SK-N-SH treated with all-trans-retinoic acid at 6 μM for 48 hours (cell line): ENCODE data around the gene CHMP6.

Experiments used
- CREB5 ChIP-seq: fragments of 250-450 bp; sonication (Bioruptor Pico); IDR thresholded peaks from 2 replicates; pipeline ENCODE4 v1.5.1; 2020; ENCODE audit warnings: low read depth, mild to moderate bottlenecking, moderate library complexity
- CSRNP3 ChIP-seq: fragments of 250-450 bp; sonication (Bioruptor Pico); IDR thresholded peaks from 2 replicates; pipeline ENCODE4 v1.5.1; 2021; ENCODE audit warnings: mild to moderate bottlenecking, moderate library complexity
- ISL1 ChIP-seq: fragments of 250-450 bp; sonication (Bioruptor Pico); IDR thresholded peaks from 2 replicates; pipeline ENCODE4 v2.1.2; 2022; ENCODE audit warnings: mild to moderate bottlenecking, moderate library complexity
- OSR1 ChIP-seq: fragments of 250-450 bp; sonication (Bioruptor Pico); IDR thresholded peaks from 2 replicates; pipeline ENCODE4 v1.8.0; 2022; ENCODE audit warnings: moderate library complexity, mild to moderate bottlenecking, inconsistent platforms
- PATZ1 ChIP-seq: fragments of 250-450 bp; sonication (Bioruptor Pico); IDR thresholded peaks from 2 replicates; pipeline ENCODE4 v1.8.0; 2020; ENCODE audit warnings: mild to moderate bottlenecking, moderate library complexity, borderline replicate concordance
- POU6F1 ChIP-seq: fragments of 250-450 bp; sonication (Bioruptor Pico); IDR thresholded peaks from 2 replicates; pipeline ENCODE4 v1.8.0; 2021; ENCODE audit warnings: low read depth, mild to moderate bottlenecking, moderate library complexity, borderline replicate concordance
- RARB ChIP-seq: fragments of 250-450 bp; sonication (Bioruptor Pico); IDR thresholded peaks from 2 replicates; pipeline ENCODE4 v1.8.0; 2021; ENCODE audit warnings: mild to moderate bottlenecking, moderate library complexity
- SNAI2 ChIP-seq: fragments of 250-450 bp; sonication (Bioruptor Pico); IDR thresholded peaks from 2 replicates; pipeline ENCODE4 v1.5.0; 2020; ENCODE audit warnings: mild to moderate bottlenecking, moderate library complexity
- TOX ChIP-seq: fragments of 250-450 bp; sonication (Bioruptor Pico); IDR thresholded peaks from 2 replicates; pipeline ENCODE4 v1.8.0; 2021; ENCODE audit warnings: mild to moderate bottlenecking, moderate library complexity, borderline replicate concordance
- TSHZ2 ChIP-seq: fragments of 250-450 bp; sonication (Bioruptor Pico); IDR thresholded peaks from 2 replicates; pipeline ENCODE4 v1.5.0; 2020; ENCODE audit warnings: mild to moderate bottlenecking, moderate library complexity
- ZFP3 ChIP-seq: fragments of 250-450 bp; sonication (Bioruptor Pico); IDR thresholded peaks from 2 replicates; pipeline ENCODE4 v1.5.0; 2020; ENCODE audit warnings: mild to moderate bottlenecking, moderate library complexity

- TF ChIP-seq SNAI2 (CRISPR knock-in tag) = no peak
- TF ChIP-seq ISL1 = no peak
- no peak for TF ChIP-seq TSHZ2 (CRISPR knock-in tag)
- TF ChIP-seq CREB5 = no peak
- TF ChIP-seq PATZ1 (CRISPR knock-in tag) = no peak
- TF ChIP-seq OSR1 (CRISPR knock-in tag) = no peak
- TF ChIP-seq ZFP3 = no peak
- TF ChIP-seq RARB (CRISPR knock-in tag) = no peak
- TF ChIP-seq TOX = no peak
- TF ChIP-seq POU6F1 (CRISPR knock-in tag) = no peak
- TF ChIP-seq CSRNP3 = no peak
Measured at GRCh38 chr17:80969030-80969673, 22.5 kb upstream of the CHMP6 start.
